Gastrocnemius medialis (tissue), 4 donors: ENCODE data around the gene IL21R.

Experiments
- POLR2A ChIP-seq, 2 donors: fragments of 450-650 bp; IDR thresholded peaks; one replicate each; pipeline ENCODE4 v1.6.1; 2017; ENCODE audit warnings: antibody characterized with exemption in 2 of 2, mild to moderate bottlenecking in 2 of 2, moderate library complexity in 2 of 2
- TF ChIP-seq, protein P1 (sequence below), 5 experiments: fragments of 450-650 bp in 3 of 5; fragments of 200-600 bp in 2 of 5; sonication (generic) in 2 of 5; IDR thresholded peaks in 4 of 5; conservative IDR thresholded peaks in 1 of 5; 1 replicate in 4 of 5; 2 replicates in 1 of 5; pipeline ENCODE4 v1.5.1; 2016 to 2019; ENCODE audit warnings: antibody characterized with exemption in 5 of 5, mild to moderate bottlenecking in 3 of 5, moderate library complexity in 3 of 5

DNA sequence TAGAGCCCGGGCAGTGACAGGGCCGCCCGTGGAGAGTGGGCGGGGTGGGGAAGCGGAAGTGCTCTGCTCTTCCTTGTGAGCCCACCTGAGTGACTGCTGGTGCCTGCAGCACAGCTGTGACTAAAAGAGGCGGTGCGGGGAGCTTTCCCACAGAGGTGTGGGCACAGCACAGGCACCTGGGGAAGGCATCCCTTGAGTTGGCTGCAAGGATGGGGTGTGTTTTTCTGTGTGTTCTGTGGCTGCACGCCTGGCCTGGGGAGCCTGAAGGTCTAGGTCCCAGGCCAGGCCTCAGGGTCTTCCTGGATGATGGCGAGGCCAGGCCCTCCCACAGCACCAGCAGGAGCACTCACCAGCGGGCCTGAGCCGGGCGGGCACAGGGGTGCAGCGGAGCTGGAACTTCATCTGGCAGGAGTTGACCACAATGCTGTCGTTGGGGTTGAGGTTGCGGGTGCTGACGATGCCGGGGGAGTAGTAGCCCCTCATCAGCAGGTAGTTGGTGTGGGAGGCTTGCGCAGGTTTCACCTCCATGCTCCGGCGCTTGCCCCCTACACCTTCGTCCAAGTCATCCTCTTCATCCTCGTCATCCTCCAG, 67.1 kb downstream of the IL21R start:
- TF ChIP-seq, protein P1, sequence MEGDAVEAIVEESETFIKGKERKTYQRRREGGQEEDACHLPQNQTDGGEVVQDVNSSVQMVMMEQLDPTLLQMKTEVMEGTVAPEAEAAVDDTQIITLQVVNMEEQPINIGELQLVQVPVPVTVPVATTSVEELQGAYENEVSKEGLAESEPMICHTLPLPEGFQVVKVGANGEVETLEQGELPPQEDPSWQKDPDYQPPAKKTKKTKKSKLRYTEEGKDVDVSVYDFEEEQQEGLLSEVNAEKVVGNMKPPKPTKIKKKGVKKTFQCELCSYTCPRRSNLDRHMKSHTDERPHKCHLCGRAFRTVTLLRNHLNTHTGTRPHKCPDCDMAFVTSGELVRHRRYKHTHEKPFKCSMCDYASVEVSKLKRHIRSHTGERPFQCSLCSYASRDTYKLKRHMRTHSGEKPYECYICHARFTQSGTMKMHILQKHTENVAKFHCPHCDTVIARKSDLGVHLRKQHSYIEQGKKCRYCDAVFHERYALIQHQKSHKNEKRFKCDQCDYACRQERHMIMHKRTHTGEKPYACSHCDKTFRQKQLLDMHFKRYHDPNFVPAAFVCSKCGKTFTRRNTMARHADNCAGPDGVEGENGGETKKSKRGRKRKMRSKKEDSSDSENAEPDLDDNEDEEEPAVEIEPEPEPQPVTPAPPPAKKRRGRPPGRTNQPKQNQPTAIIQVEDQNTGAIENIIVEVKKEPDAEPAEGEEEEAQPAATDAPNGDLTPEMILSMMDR (IDR thresholded peaks at IDR 0.05 in 4 of 5, conservative IDR thresholded peaks at IDR 0.05 in 1 of 5), result no peak
- no peak for TF ChIP-seq POLR2A (IDR thresholded peaks at IDR 0.05)
